Keratinocyte (primary cell): ENCODE results near the gene LTBP2. TPM values are rescaled to one million over a fixed set of nuclear protein-coding genes. Genes with fewer than 3 reads are reported as not detected.

Source experiments
- DNase-seq: peaks from one replicate; pipeline ENCODE4 v3.0.0-alpha.2; 2011; ENCODE audit warnings: low read depth, missing footprints, low spot score
- FAIRE-seq: peaks from 2 replicates; lab custom pipeline; 2011; peaks lifted over from hg19 to GRCh38; lab: Jason Lieb, UNC
- H2AFZ ChIP-seq: 2 replicates; pipeline ENCODE4 v1.6.0; 2012; ENCODE audit warnings: low read length, control low read depth, inconsistent platforms; ENCODE audit not compliant: control insufficient read depth
- H3K27ac ChIP-seq: 2 replicates; pipeline ENCODE4 v1.5.1; 2011; ENCODE audit warnings: low read length; ENCODE audit not compliant: control insufficient read depth, insufficient read depth
- H3K27me3 ChIP-seq: 3 replicates; pipeline ENCODE4 v1.6.0; 2011; ENCODE audit warnings: low read length; ENCODE audit not compliant: control insufficient read depth, insufficient read depth; ENCODE audit errors: extremely low read depth
- H3K36me3 ChIP-seq, 2 experiments: 2 replicates in 1 of 2; 3 replicates in 1 of 2; pipeline ENCODE4 v1.5.1; 2011; ENCODE audit warnings: low read length in 2 of 2, mild to moderate bottlenecking in 1 of 2; ENCODE audit not compliant: control insufficient read depth in 2 of 2, insufficient read depth in 2 of 2; ENCODE audit errors: extremely low read depth in 1 of 2
- H3K4me1 ChIP-seq: 3 replicates; pipeline ENCODE4 v1.5.1; 2011; ENCODE audit warnings: low read length; ENCODE audit not compliant: control insufficient read depth, insufficient read depth; ENCODE audit errors: extremely low read depth
- H3K4me2 ChIP-seq: 3 replicates; pipeline ENCODE4 v1.6.0; 2011; ENCODE audit warnings: low read depth, low read length; ENCODE audit not compliant: control insufficient read depth, insufficient read depth; ENCODE audit errors: extremely low read depth
- H3K4me3 ChIP-seq, 3 experiments: fragments of 200-600 bp in 1 of 3; sonication (generic) in 1 of 3; 2 replicates in 2 of 3; 3 replicates in 1 of 3; pipeline ENCODE4 v1.5.1; 2011 to 2016; ENCODE audit warnings: low read length in 3 of 3, mild to moderate bottlenecking in 3 of 3, control low read depth in 2 of 3, inconsistent platforms in 1 of 3, low read depth in 1 of 3, mixed read lengths in 1 of 3, mixed run types in 1 of 3, moderate library complexity in 1 of 3; ENCODE audit not compliant: control insufficient read depth in 2 of 3, insufficient read depth in 2 of 3; ENCODE audit errors: extremely low read depth in 1 of 3
- H3K79me2 ChIP-seq: 2 replicates; pipeline ENCODE4 v1.6.0; 2012; ENCODE audit warnings: low read length; ENCODE audit not compliant: control insufficient read depth, insufficient read depth
- H3K9ac ChIP-seq: 3 replicates; pipeline ENCODE4 v1.6.0; 2011; ENCODE audit warnings: low read length; ENCODE audit not compliant: control insufficient read depth, insufficient read depth; ENCODE audit errors: extremely low read depth
- H3K9me1 ChIP-seq: 3 replicates; pipeline ENCODE4 v1.6.0; 2011; ENCODE audit warnings: low read length; ENCODE audit not compliant: control insufficient read depth, insufficient read depth; ENCODE audit errors: extremely low read depth
- H3K9me3 ChIP-seq: 2 replicates; pipeline ENCODE4 v1.5.1; 2012; ENCODE audit warnings: low read depth, low read length; ENCODE audit not compliant: control insufficient read depth
- H4K20me1 ChIP-seq: 3 replicates; pipeline ENCODE4 v1.6.0; 2011; ENCODE audit warnings: low read length; ENCODE audit not compliant: control insufficient read depth, insufficient read depth; ENCODE audit errors: extremely low read depth
- EZH2 ChIP-seq: IDR thresholded peaks from one replicate; pipeline ENCODE4 v1.6.1; 2012; ENCODE audit warnings: inconsistent platforms, mild to moderate bottlenecking, low read length, moderate library complexity
- dilution Hi-C: fragments of 300-500 bp; cut with MboI; formaldehyde crosslinking; loops from one replicate; pipeline ENCODE4 v1.7.0; 2020; ENCODE audit warnings: low sequenced_read_pairs; ENCODE audit not compliant: extremely low pct_ligation_motif_present
- polyA plus RNA-seq, 5 experiments: library from polyadenylated mRNA; depleted of rRNA in 3 of 5; stranded (reverse) in 3 of 5; stranded (forward) in 1 of 5; unstranded in 1 of 5; fragments of >200 nt; gene quantifications; 1 replicate in 1 of 5; 2 replicates in 3 of 5; 3 replicates in 1 of 5; pipeline versions ENCODE4 v1.2.1 to v1.2.3, GENCODE V29; 2011 to 2012; ENCODE audit warnings: missing spikeins in 2 of 5, low read depth in 1 of 5, low replicate concordance in 1 of 5
- TF ChIP-seq, protein P1 (sequence below), 3 experiments: IDR thresholded peaks in 1 of 3; conservative IDR thresholded peaks in 1 of 3; optimal IDR thresholded peaks in 1 of 3; 2 replicates in 2 of 3; 3 replicates in 1 of 3; pipeline versions ENCODE3 to v1.5.1; 2011; ENCODE audit warnings: low read length in 3 of 3, mild to moderate bottlenecking in 3 of 3, moderate library complexity in 2 of 3, control low read depth in 1 of 3, inconsistent platforms in 1 of 3; ENCODE audit not compliant: insufficient read depth in 2 of 3; ENCODE audit errors: extremely low read depth in 1 of 3

LTBP2 gene
- polyA plus RNA-seq, 1 donor (not counting 4 experiments of a cell fraction or from before 2014, with no cell fraction given), result 23.9 TPM

- H2AFZ ChIP-seq, result no peak overlapping the region
- no peak for DNase-seq
- H3K36me3 ChIP-seq, result peaks cover 19 to 29% of the 10 kb centered on the region in 2 experiments
- TF ChIP-seq, protein P1, sequence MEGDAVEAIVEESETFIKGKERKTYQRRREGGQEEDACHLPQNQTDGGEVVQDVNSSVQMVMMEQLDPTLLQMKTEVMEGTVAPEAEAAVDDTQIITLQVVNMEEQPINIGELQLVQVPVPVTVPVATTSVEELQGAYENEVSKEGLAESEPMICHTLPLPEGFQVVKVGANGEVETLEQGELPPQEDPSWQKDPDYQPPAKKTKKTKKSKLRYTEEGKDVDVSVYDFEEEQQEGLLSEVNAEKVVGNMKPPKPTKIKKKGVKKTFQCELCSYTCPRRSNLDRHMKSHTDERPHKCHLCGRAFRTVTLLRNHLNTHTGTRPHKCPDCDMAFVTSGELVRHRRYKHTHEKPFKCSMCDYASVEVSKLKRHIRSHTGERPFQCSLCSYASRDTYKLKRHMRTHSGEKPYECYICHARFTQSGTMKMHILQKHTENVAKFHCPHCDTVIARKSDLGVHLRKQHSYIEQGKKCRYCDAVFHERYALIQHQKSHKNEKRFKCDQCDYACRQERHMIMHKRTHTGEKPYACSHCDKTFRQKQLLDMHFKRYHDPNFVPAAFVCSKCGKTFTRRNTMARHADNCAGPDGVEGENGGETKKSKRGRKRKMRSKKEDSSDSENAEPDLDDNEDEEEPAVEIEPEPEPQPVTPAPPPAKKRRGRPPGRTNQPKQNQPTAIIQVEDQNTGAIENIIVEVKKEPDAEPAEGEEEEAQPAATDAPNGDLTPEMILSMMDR (optimal IDR thresholded peaks at IDR 0.05 in 1 of 3, IDR thresholded peaks at IDR 0.05 in 1 of 3, conservative IDR thresholded peaks at IDR 0.05 in 1 of 3; ENCODE audit: extremely low read depth in 1 of 3, insufficient read depth in 2 of 3, low read length in 3 of 3), result no peak
- TF ChIP-seq EZH2, result no peak
- no peaks in the 10 kb centered on the region for H3K9me1 ChIP-seq
- H3K9me3 ChIP-seq, result no peaks in the 10 kb centered on the region
- H3K4me2 ChIP-seq, result no peak overlapping the region
- no peak overlapping the region for H3K9ac ChIP-seq
- no peaks in the 10 kb centered on the region for H3K79me2 ChIP-seq
- no peaks in the 10 kb centered on the region for H4K20me1 ChIP-seq
- H3K27me3 ChIP-seq, result no peaks in the 10 kb centered on the region
- dilution Hi-C loops, result no loop called here
- H3K4me3 ChIP-seq, result no peak overlapping the region
- no peak for FAIRE-seq
- no peak overlapping the region for H3K27ac ChIP-seq
- peaks cover 9% of the 10 kb centered on the region for H3K4me1 ChIP-seq
Measured at GRCh38 chr14:74532246-74532645, 79.8 kb downstream of the LTBP2 start.

- no peak overlapping the region for H2AFZ ChIP-seq
- no peaks in the 10 kb centered on the region for H3K27me3 ChIP-seq
- no peak for DNase-seq
- dilution Hi-C loops, result no loop called here
- H3K36me3 ChIP-seq, result peaks cover 19 to 34% of the 10 kb centered on the region in 2 experiments
- H3K4me2 ChIP-seq, result no peak overlapping the region
- H3K27ac ChIP-seq, result no peak overlapping the region
- no peaks in the 10 kb centered on the region for H4K20me1 ChIP-seq
- H3K9me1 ChIP-seq, result no peaks in the 10 kb centered on the region
- peaks cover 9% of the 10 kb centered on the region for H3K4me1 ChIP-seq
- H3K4me3 ChIP-seq, result no peak overlapping the region
- H3K9ac ChIP-seq, result no peak overlapping the region
- TF ChIP-seq EZH2, result no peak
- TF ChIP-seq, protein P1 (optimal IDR thresholded peaks at IDR 0.05 in 1 of 3, IDR thresholded peaks at IDR 0.05 in 1 of 3, conservative IDR thresholded peaks at IDR 0.05 in 1 of 3; ENCODE audit: extremely low read depth in 1 of 3, insufficient read depth in 2 of 3, low read length in 3 of 3), result peak in 2 of 3 experiments; percentile 24 to 50
- H3K9me3 ChIP-seq, result no peaks in the 10 kb centered on the region
- no peaks in the 10 kb centered on the region for H3K79me2 ChIP-seq
- FAIRE-seq, result peak; percentile 36
Measured at GRCh38 chr14:74531467-74531866, 80.6 kb downstream of the LTBP2 start.
